Left ventricle myocardium inferior (tissue), 1 donor: Measurements from ENCODE around the gene PPY. TPM values are rescaled to one million over a fixed set of nuclear protein-coding genes. Genes with fewer than 3 reads are reported as not detected.
A peak's percentile ranks its signal among the peaks of the same experiment; 100 is the strongest.

Source experiments
- DNase-seq: peaks from one replicate; pipeline ENCODE4 v3.0.0-alpha.2; 2020
- H3K27ac ChIP-seq: fragments of 200-600 bp; replicated peaks from 2 replicates; pipeline ENCODE4 v1.8.0; 2021
- H3K27me3 ChIP-seq: fragments of 200-600 bp; 2 replicates; pipeline ENCODE4 v1.8.0; 2021; ENCODE audit warnings: low read depth
- H3K36me3 ChIP-seq: fragments of 200-600 bp; 2 replicates; pipeline ENCODE4 v1.8.0; 2021
- H3K4me1 ChIP-seq: fragments of 200-600 bp; 2 replicates; pipeline ENCODE4 v1.8.0; 2021
- H3K4me3 ChIP-seq: fragments of 200-600 bp; 2 replicates; pipeline ENCODE4 v1.8.0; 2021; ENCODE audit warnings: mild to moderate bottlenecking, moderate library complexity
- H3K9me3 ChIP-seq: fragments of 200-600 bp; replicated peaks from 2 replicates; pipeline ENCODE4 v1.8.0; 2021
- intact Hi-C: fragments of 100-400 bp; cut with micrococcal nuclease; formaldehyde crosslinking; loops from one replicate; pipeline ENCODE4 v1.11.0; 2022
- total RNA-seq: library from RNA; stranded (reverse); fragmentation: NEBNext Ultra II Directional; extraction: Animal tissue kit (Norgen Biotek cat#: 25700); gene quantifications from one replicate; pipeline ENCODE4 v1.2.1, GENCODE V29; 2021
- TF ChIP-seq, protein P1 (sequence below): fragments of 200-600 bp; IDR thresholded peaks from 2 replicates; pipeline ENCODE4 v1.8.0; 2021; ENCODE audit warnings: antibody characterized with exemption, mild to moderate bottlenecking, borderline replicate concordance
- donor health status: DM: no; HTN: yes; CAD: no; lungs with severe emphysema.

Gene PPY
- total RNA-seq, 1 donor from 2014 or later = not detected

DNA sequence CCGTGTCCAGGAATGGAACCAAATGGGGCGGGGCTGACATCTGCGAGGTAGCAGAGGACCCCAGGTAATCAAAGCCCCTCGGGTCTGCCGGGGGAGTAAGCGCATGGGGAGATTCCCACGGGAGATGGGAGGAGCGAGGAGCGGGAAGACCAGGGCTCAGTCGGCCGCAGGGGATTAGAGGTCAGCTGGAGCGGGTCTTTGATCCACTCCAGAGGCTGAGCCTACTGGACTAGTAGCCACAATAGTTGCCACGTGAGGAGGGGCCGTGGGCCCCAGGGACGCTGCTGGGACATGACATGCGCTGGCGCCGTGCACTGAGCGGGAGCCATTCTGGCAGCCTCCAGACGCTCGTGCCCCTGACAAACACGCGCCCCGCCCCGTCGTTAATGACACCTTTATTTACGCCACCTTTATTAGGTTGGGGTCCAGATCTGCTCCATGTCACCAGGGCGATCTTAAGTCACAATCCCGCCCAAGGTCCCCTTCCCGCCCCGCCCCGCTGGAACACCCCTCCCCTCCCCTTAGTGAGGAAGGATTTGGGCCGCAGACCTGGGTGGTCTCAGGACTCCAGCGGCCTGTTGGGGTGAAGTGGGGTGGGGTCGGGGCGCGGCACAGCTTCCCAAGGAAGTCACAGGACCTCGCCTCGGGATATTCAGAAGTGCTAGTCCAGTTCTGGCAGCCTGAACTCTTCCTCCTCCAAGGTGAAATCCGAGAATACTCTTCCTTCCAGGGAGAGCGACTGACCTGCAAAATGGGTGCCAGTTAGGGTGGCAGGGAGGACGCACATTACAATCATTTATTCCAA, 15.0 kb downstream of the PPY start:
- Histone ChIP-seq H3K27me3 (peaks cover 35% of the 10 kb centered on the region), H3K9me3 (no peaks in the 10 kb centered on the region), H3K4me3 (peak overlapping the region; percentile 65), H3K36me3 (no peaks in the 10 kb centered on the region), H3K4me1 (peaks cover 11% of the 10 kb centered on the region), H3K27ac (no peak overlapping the region)
- peak; percentile 21 for DNase-seq
- TF ChIP-seq, protein P1, sequence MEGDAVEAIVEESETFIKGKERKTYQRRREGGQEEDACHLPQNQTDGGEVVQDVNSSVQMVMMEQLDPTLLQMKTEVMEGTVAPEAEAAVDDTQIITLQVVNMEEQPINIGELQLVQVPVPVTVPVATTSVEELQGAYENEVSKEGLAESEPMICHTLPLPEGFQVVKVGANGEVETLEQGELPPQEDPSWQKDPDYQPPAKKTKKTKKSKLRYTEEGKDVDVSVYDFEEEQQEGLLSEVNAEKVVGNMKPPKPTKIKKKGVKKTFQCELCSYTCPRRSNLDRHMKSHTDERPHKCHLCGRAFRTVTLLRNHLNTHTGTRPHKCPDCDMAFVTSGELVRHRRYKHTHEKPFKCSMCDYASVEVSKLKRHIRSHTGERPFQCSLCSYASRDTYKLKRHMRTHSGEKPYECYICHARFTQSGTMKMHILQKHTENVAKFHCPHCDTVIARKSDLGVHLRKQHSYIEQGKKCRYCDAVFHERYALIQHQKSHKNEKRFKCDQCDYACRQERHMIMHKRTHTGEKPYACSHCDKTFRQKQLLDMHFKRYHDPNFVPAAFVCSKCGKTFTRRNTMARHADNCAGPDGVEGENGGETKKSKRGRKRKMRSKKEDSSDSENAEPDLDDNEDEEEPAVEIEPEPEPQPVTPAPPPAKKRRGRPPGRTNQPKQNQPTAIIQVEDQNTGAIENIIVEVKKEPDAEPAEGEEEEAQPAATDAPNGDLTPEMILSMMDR = no peak
- intact Hi-C loops = no loop called here

DNA sequence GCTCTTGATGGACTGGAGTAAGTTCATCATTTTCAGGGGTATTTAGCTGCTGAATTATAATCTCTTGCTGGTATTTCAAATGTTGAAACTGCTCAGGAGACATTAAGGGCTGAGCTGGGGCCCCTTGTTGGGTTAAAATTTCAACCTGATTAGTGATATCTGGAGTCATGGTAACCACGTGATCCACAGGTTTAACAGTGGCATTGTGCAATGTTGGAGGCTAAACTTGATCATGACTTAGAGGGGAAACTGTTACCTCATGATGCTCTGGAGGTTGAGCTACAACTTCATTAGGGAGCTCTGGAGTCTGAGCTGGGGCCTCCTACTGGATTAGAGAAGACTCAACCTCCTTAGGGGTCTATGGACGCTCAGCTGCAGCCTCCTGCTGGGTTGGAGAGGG, 17.7 kb downstream of the PPY start:
- TF ChIP-seq, protein P1 = no peak
- Histone ChIP-seq H3K4me3 (no peak overlapping the region), H3K27me3 (peaks cover 36% of the 10 kb centered on the region), H3K36me3 (no peaks in the 10 kb centered on the region), H3K4me1 (peaks cover 11% of the 10 kb centered on the region), H3K9me3 (no peaks in the 10 kb centered on the region), H3K27ac (no peak overlapping the region)
- intact Hi-C loops = no loop called here
- DNase-seq = no peak

DNA sequence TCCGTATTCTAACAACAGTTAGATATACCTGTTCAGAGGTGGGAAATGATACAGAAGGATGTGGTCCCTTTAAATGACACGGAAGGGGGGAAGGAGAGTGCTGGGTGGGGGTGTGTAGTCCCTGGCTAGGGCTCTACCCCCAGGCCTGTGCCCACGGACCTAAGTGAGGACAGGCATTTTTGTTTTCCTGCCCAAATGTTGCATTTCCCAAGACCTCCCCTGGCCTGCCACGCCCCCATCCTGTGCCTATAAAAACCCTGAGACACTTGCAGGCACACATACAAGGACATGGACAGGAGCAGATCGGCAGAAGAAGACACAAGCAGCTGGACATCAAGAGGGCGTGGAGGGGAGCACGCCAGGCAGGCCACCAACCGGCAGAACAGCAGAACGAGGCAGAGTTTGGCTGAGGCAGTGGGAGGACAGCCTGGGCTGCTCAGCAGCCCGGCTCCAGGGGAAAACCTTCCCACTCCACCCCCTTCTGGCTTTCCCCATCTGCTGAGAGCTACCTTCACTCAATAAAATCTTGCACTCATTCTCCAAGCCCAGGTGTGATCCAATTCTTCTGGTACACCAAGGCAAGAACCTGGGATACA, 21.7 kb downstream of the PPY start:
- intact Hi-C loops = no loop called here
- H3K27me3 ChIP-seq = peaks cover 22% of the 10 kb centered on the region
- H3K36me3 ChIP-seq = no peaks in the 10 kb centered on the region
- no peak overlapping the region for H3K27ac ChIP-seq
- H3K4me3 ChIP-seq = no peak overlapping the region
- peaks cover 13% of the 10 kb centered on the region for H3K4me1 ChIP-seq
- no peak for DNase-seq
- TF ChIP-seq, protein P1 = no peak
- H3K9me3 ChIP-seq = no peaks in the 10 kb centered on the region

DNA sequence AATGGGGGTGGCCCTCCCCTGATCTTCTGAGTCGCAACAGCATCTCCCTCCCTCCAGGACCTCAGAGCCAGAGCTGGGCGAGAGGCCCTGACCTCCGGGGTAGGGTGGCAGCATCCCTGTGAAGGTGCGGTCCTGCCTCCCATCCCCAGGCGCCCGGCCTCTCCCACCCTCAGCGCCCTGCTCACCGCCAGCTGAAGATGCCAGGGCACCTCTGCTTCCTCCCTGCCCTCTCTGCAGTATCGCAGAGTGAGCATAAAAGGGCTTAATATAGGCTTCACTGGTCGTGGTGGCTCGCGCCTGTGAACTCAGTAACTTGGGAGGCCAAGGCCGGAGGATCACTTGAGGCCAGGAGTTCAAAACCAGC, 24.3 kb downstream of the PPY start:
- Histone ChIP-seq H3K4me3 (peak overlapping the region; percentile 60), H3K27me3 (peaks cover 6% of the 10 kb centered on the region), H3K27ac (no peak overlapping the region), H3K36me3 (no peaks in the 10 kb centered on the region), H3K4me1 (peaks cover 13% of the 10 kb centered on the region), H3K9me3 (no peaks in the 10 kb centered on the region)
- TF ChIP-seq, protein P1 = no peak
- no peak for DNase-seq
- intact Hi-C loops = no loop called here

DNA sequence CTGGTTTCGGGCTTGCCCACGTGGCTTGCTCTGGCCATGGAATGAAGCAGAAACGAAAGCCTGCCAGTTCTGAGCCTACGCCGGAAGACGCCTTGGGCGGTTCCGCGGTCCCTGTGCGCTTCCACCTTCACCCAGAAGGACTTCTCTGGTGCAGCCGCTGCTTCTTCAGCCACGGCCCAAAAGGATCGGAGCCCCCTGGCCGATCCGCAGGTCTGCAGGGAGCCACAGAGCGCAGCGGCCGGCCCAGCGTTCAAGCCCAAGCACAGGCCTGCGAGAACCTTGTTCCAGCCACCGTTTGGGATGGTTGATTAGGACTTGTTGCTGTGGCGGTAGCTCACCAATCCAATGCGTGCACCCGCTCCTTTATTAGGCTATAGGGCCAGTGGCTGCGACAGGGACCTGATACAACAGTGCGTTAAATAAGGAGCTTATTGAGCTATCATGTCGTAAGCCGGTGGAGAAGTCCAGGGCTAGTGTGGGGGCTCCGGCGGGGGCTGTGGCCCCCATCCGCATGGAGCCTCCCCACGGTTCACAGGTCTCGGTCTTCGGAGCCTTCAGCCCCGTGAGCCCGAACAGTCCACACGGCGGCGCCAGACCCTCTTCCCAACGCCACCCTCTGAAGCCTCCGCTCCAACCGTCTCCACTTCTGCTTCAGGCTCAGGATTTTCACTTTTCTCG, 24.8 kb downstream of the PPY start:
- Histone ChIP-seq H3K27me3 (peaks cover 4% of the 10 kb centered on the region), H3K4me3 (peak overlapping the region; percentile 60), H3K36me3 (no peaks in the 10 kb centered on the region), H3K27ac (peak overlapping the region; percentile 19), H3K9me3 (no peaks in the 10 kb centered on the region), H3K4me1 (peaks cover 13% of the 10 kb centered on the region)
- DNase-seq = peak; percentile 43
- TF ChIP-seq, protein P1 = peak; percentile 64
- intact Hi-C loops = no loop called here
